ENCODE data around the gene UBR7. TPM values are rescaled to one million over a fixed set of nuclear protein-coding genes. Genes with fewer than 3 reads are reported as not detected.

UBR7 gene
- total RNA-seq, 1 donor = 20.6 TPM

GRCh38 chr14:93262446-93262845, 55.4 kb downstream of the UBR7 start:
- no peaks in the 10 kb centered on the region for H3K27me3 ChIP-seq (ENCODE audit: insufficient read depth, low read length)
- H3K79me2 ChIP-seq (ENCODE audit: insufficient read depth, low read length) = peaks cover 33% of the 10 kb centered on the region
- no peak overlapping the region for H3K4me2 ChIP-seq (ENCODE audit: insufficient read depth, low read length)
- no peak overlapping the region for H3K27ac ChIP-seq (ENCODE audit: low read depth, low read length)
- H3K36me3 ChIP-seq (ENCODE audit: insufficient read depth, low read length) = peaks cover 19% of the 10 kb centered on the region
- peaks cover 18% of the 10 kb centered on the region for H3K4me1 ChIP-seq (ENCODE audit: insufficient read depth, low read length)
- peaks cover 12% of the 10 kb centered on the region for H4K20me1 ChIP-seq (ENCODE audit: insufficient read depth, low read length)
- H3K9me3 ChIP-seq (ENCODE audit: low read depth, low read length) = no peaks in the 10 kb centered on the region
- H3K4me3 ChIP-seq (ENCODE audit: insufficient read depth, low read length) = no peak overlapping the region
- DNase-seq (ENCODE audit: insufficient read length, low spot score, missing footprints) = no peak
- TF ChIP-seq CTCF (IDR thresholded peaks at IDR 0.05; ENCODE audit: extremely low read depth, low read depth, low read length) = no peak
- H2AFZ ChIP-seq (ENCODE audit: low read length) = no peak overlapping the region

GRCh38 chr14:93263416-93263815, 56.4 kb downstream of the UBR7 start:
- H3K36me3 ChIP-seq (ENCODE audit: insufficient read depth, low read length) = peaks cover 19% of the 10 kb centered on the region
- no peak overlapping the region for H3K4me2 ChIP-seq (ENCODE audit: insufficient read depth, low read length)
- no peak overlapping the region for H2AFZ ChIP-seq (ENCODE audit: low read length)
- peak overlapping the region; percentile 8 for H3K27ac ChIP-seq (ENCODE audit: low read depth, low read length)
- H3K9me3 ChIP-seq (ENCODE audit: low read depth, low read length) = no peaks in the 10 kb centered on the region
- H3K4me1 ChIP-seq (ENCODE audit: insufficient read depth, low read length) = peaks cover 18% of the 10 kb centered on the region
- H3K27me3 ChIP-seq (ENCODE audit: insufficient read depth, low read length) = no peaks in the 10 kb centered on the region
- H3K79me2 ChIP-seq (ENCODE audit: insufficient read depth, low read length) = peaks cover 37% of the 10 kb centered on the region
- H3K4me3 ChIP-seq (ENCODE audit: insufficient read depth, low read length) = no peak overlapping the region
- peaks cover 12% of the 10 kb centered on the region for H4K20me1 ChIP-seq (ENCODE audit: insufficient read depth, low read length)
- peak; percentile 72 for DNase-seq (ENCODE audit: insufficient read length, low spot score, missing footprints)
- TF ChIP-seq CTCF (IDR thresholded peaks at IDR 0.05; ENCODE audit: extremely low read depth, low read depth, low read length) = no peak

GRCh38 chr14:93266127-93266526, 59.1 kb downstream of the UBR7 start:
- H3K4me3 ChIP-seq (ENCODE audit: insufficient read depth, low read length) = no peak overlapping the region
- H3K79me2 ChIP-seq (ENCODE audit: insufficient read depth, low read length) = peaks cover 41% of the 10 kb centered on the region
- no peaks in the 10 kb centered on the region for H3K9me3 ChIP-seq (ENCODE audit: low read depth, low read length)

GRCh38 chr14:93267149-93267711, 60.2 kb downstream of the UBR7 start:
- no peak for DNase-seq (ENCODE audit: insufficient read length, low spot score, missing footprints)
- H3K4me3 ChIP-seq (ENCODE audit: insufficient read depth, low read length) = no peak overlapping the region
- peaks cover 10% of the 10 kb centered on the region for H3K36me3 ChIP-seq (ENCODE audit: insufficient read depth, low read length)
- no peak overlapping the region for H3K27ac ChIP-seq (ENCODE audit: low read depth, low read length)
- H2AFZ ChIP-seq (ENCODE audit: low read length) = no peak overlapping the region
- H3K27me3 ChIP-seq (ENCODE audit: insufficient read depth, low read length) = no peaks in the 10 kb centered on the region
- H3K79me2 ChIP-seq (ENCODE audit: insufficient read depth, low read length) = peaks cover 43% of the 10 kb centered on the region
- no peak for TF ChIP-seq CTCF (IDR thresholded peaks at IDR 0.05; ENCODE audit: extremely low read depth, low read depth, low read length)
- peaks cover 12% of the 10 kb centered on the region for H4K20me1 ChIP-seq (ENCODE audit: insufficient read depth, low read length)
- H3K4me2 ChIP-seq (ENCODE audit: insufficient read depth, low read length) = no peak overlapping the region
- no peaks in the 10 kb centered on the region for H3K9me3 ChIP-seq (ENCODE audit: low read depth, low read length)
- peaks cover 15% of the 10 kb centered on the region for H3K4me1 ChIP-seq (ENCODE audit: insufficient read depth, low read length)

More at GRCh38 chr14:93266127-93266526, 59.1 kb downstream of the UBR7 start:
- Histone ChIP-seq H2AFZ (ENCODE audit: low read length) (no peak overlapping the region), H4K20me1 (ENCODE audit: insufficient read depth, low read length) (peaks cover 12% of the 10 kb centered on the region), H3K4me1 (ENCODE audit: insufficient read depth, low read length) (peaks cover 15% of the 10 kb centered on the region), H3K36me3 (ENCODE audit: insufficient read depth, low read length) (peaks cover 18% of the 10 kb centered on the region), H3K4me2 (ENCODE audit: insufficient read depth, low read length) (no peak overlapping the region), H3K27ac (ENCODE audit: low read depth, low read length) (no peak overlapping the region), H3K27me3 (ENCODE audit: insufficient read depth, low read length) (no peaks in the 10 kb centered on the region)
- no peak for DNase-seq (ENCODE audit: insufficient read length, low spot score, missing footprints)
- TF ChIP-seq CTCF (IDR thresholded peaks at IDR 0.05; ENCODE audit: extremely low read depth, low read depth, low read length) = no peak
